ENCODE measurements around the gene CAMK1G.

DNA sequence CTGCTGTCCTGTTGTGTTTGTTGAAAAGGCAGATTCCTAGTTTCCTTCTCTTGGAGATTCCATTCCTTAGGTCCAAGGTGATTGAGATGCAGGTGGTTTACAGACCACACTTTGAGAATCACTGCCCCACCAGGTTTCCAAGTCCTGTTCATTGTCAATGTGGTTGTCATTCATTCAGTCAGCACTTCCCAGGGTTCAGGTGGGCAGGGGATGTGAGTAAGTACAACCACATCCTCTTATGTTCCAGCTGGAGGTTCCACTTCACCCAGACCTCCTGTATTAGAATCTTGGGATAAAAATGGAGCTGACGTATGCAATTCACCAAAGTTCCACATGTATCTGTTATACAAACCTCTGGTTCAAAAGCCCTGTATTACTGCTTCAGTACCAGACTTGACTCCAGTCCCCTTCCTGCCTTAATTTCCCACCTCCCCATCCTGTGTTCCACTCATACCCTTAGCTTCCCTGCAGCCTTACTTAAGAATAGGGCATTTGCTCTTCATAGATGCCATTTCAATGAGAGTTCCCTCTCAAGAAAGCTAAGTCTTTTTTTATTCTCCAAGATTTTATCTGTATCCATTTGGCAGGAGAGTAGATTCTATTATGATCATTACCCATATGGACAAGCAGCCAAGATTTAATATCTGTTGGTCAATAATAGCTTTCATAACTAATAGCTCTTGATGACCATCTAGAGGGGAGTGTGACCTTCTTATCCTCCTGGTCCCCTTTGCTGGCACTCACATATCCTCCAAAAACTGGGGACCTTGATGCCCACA lies 46.0 kb upstream of the CAMK1G start:
- TF ChIP-seq, protein P1, sequence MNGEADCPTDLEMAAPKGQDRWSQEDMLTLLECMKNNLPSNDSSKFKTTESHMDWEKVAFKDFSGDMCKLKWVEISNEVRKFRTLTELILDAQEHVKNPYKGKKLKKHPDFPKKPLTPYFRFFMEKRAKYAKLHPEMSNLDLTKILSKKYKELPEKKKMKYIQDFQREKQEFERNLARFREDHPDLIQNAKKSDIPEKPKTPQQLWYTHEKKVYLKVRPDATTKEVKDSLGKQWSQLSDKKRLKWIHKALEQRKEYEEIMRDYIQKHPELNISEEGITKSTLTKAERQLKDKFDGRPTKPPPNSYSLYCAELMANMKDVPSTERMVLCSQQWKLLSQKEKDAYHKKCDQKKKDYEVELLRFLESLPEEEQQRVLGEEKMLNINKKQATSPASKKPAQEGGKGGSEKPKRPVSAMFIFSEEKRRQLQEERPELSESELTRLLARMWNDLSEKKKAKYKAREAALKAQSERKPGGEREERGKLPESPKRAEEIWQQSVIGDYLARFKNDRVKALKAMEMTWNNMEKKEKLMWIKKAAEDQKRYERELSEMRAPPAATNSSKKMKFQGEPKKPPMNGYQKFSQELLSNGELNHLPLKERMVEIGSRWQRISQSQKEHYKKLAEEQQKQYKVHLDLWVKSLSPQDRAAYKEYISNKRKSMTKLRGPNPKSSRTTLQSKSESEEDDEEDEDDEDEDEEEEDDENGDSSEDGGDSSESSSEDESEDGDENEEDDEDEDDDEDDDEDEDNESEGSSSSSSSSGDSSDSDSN (IDR thresholded peaks at IDR 0.05; ENCODE audit: borderline replicate concordance in 1 of 2, low read depth in 2 of 2, low read length in 2 of 2): no peak
- no peak for TF ChIP-seq SMC3 (conservative IDR thresholded peaks at IDR 0.05; ENCODE audit: insufficient read depth, low read depth, low read length)
- TF ChIP-seq CREB1 (IDR thresholded peaks at IDR 0.05): no peak
- no peak for TF ChIP-seq CREB1 (CRISPR knock-in tag; IDR thresholded peaks at IDR 0.05)
- TF ChIP-seq, protein P2, sequence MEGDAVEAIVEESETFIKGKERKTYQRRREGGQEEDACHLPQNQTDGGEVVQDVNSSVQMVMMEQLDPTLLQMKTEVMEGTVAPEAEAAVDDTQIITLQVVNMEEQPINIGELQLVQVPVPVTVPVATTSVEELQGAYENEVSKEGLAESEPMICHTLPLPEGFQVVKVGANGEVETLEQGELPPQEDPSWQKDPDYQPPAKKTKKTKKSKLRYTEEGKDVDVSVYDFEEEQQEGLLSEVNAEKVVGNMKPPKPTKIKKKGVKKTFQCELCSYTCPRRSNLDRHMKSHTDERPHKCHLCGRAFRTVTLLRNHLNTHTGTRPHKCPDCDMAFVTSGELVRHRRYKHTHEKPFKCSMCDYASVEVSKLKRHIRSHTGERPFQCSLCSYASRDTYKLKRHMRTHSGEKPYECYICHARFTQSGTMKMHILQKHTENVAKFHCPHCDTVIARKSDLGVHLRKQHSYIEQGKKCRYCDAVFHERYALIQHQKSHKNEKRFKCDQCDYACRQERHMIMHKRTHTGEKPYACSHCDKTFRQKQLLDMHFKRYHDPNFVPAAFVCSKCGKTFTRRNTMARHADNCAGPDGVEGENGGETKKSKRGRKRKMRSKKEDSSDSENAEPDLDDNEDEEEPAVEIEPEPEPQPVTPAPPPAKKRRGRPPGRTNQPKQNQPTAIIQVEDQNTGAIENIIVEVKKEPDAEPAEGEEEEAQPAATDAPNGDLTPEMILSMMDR (IDR thresholded peaks at IDR 0.05 in 2 of 3, conservative IDR thresholded peaks at IDR 0.05 in 1 of 3; ENCODE audit: insufficient read depth in 2 of 3, low read depth in 1 of 3, low read length in 3 of 3): no peak
- TF ChIP-seq MTA3 (IDR thresholded peaks at IDR 0.05; ENCODE audit: borderline replicate concordance): no peak
- TF ChIP-seq CHD4 (IDR thresholded peaks at IDR 0.05; ENCODE audit: insufficient read depth, insufficient replicate concordance, low read depth, low read length, poor library complexity, severe bottlenecking): no peak
- TF ChIP-seq, protein P3, sequence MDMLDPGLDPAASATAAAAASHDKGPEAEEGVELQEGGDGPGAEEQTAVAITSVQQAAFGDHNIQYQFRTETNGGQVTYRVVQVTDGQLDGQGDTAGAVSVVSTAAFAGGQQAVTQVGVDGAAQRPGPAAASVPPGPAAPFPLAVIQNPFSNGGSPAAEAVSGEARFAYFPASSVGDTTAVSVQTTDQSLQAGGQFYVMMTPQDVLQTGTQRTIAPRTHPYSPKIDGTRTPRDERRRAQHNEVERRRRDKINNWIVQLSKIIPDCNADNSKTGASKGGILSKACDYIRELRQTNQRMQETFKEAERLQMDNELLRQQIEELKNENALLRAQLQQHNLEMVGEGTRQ (CRISPR knock-in tag; IDR thresholded peaks at IDR 0.05): no peak
- TF ChIP-seq RFX5 (IDR thresholded peaks at IDR 0.05; ENCODE audit: low read depth, low read length): no peak
- no peak for TF ChIP-seq POLR3A (IDR thresholded peaks at IDR 0.05; ENCODE audit: borderline replicate concordance, extremely low read depth, insufficient read depth, insufficient read length)
- TF ChIP-seq KDM1A (IDR thresholded peaks at IDR 0.05): no peak
- TF ChIP-seq BDP1 (IDR thresholded peaks at IDR 0.05; ENCODE audit: insufficient read depth, insufficient read length): no peak
